Measurements from ENCODE around the gene TAF5. TPM values are rescaled to one million over a fixed set of nuclear protein-coding genes. Genes with fewer than 3 reads are reported as not detected.
A peak's percentile ranks its signal among the peaks of the same experiment; 100 is the strongest.

Gene TAF5
- total RNA-seq, 3 donors from 2014 or later (not counting 1 experiment from before 2014, with no cell fraction given) = 3.6 to 8.8 (median 6.3) TPM

- ATAC-seq (no peak), DNase-seq (no peak)
- no peaks in the 10 kb centered on the region for H3K27me3 Mint-ChIP-seq (ENCODE audit: low read depth in 2 of 2)
- Histone ChIP-seq H3K27ac (ENCODE audit: low read length) (peak overlapping the region; percentile 69), H3K4me1 (ENCODE audit: control insufficient read depth, insufficient read depth, low read length) (peaks cover 18% of the 10 kb centered on the region), H3K4me3 (ENCODE audit: low read length) (peak overlapping the region; percentile 67), H3K9me3 (ENCODE audit: control insufficient read depth, insufficient read depth, low read length) (no peaks in the 10 kb centered on the region), H3K36me3 (ENCODE audit: control insufficient read depth, insufficient read depth, low read length) (no peaks in the 10 kb centered on the region), H3K27me3 (ENCODE audit: control insufficient read depth, insufficient read depth, low read length) (no peaks in the 10 kb centered on the region)
- intact Hi-C loops (cut with micrococcal nuclease) = loop anchor here (1.0 to 10.0 kb wide), 4 partner anchors 17 to 723 kb away; partner anchors contain the start of genes ATP5MK, CNNM2, PCGF6 and PDCD11
- H3K36me3 Mint-ChIP-seq = no peaks in the 10 kb centered on the region
- H3K4me1 Mint-ChIP-seq = peaks cover 19 to 22% of the 10 kb centered on the region in 2 donors
- TF ChIP-seq CTCF (IDR thresholded peaks at IDR 0.05) = no peak
- H3K9me3 Mint-ChIP-seq = peaks cover 0 to 3% of the 10 kb centered on the region in 2 donors
- H3K4me3 Mint-ChIP-seq = peak overlapping the region; percentile 97
- WGBS (ENCODE audit: insufficient coverage) = 90% methylated on average over 3 of the region's 10 CpGs
- peak overlapping the region; percentile 89 to 95 for H3K27ac Mint-ChIP-seq
These were observed 396 bp upstream of the TAF5 start for GRCh38 chr10:103367379-103367781.

- no peaks in the 10 kb centered on the region for H3K9me3 Mint-ChIP-seq
- Histone ChIP-seq H3K4me1 (ENCODE audit: control insufficient read depth, insufficient read depth, low read length) (peaks cover 15% of the 10 kb centered on the region), H3K27me3 (ENCODE audit: control insufficient read depth, insufficient read depth, low read length) (no peaks in the 10 kb centered on the region), H3K27ac (ENCODE audit: low read length) (no peak overlapping the region), H3K36me3 (ENCODE audit: control insufficient read depth, insufficient read depth, low read length) (peaks cover 37% of the 10 kb centered on the region), H3K9me3 (ENCODE audit: control insufficient read depth, insufficient read depth, low read length) (no peaks in the 10 kb centered on the region), H3K4me3 (ENCODE audit: low read length) (no peak overlapping the region)
- H3K27ac Mint-ChIP-seq = peak overlapping the region in 1 of 2 donors; percentile 21
- H3K36me3 Mint-ChIP-seq = peaks cover 15% of the 10 kb centered on the region
- TF ChIP-seq CTCF (IDR thresholded peaks at IDR 0.05) = no peak
- whole genome bisulfite sequencing (ENCODE audit: insufficient coverage) = 79% methylated on average over 2 of the region's 3 CpGs
- no peak for ATAC-seq
- intact Hi-C loops (cut with micrococcal nuclease) = no loop called here
- H3K4me3 Mint-ChIP-seq = no peak overlapping the region
- DNase-seq = no peak
- H3K4me1 Mint-ChIP-seq = peaks cover 11 to 22% of the 10 kb centered on the region in 2 donors
- no peaks in the 10 kb centered on the region for H3K27me3 Mint-ChIP-seq (ENCODE audit: low read depth in 2 of 2)
These were observed 5.8 kb downstream of the TAF5 start for GRCh38 chr10:103373544-103373943.

- Histone ChIP-seq H3K4me3 (ENCODE audit: low read length) (no peak overlapping the region), H3K27ac (ENCODE audit: low read length) (no peak overlapping the region), H3K27me3 (ENCODE audit: control insufficient read depth, insufficient read depth, low read length) (no peaks in the 10 kb centered on the region), H3K9me3 (ENCODE audit: control insufficient read depth, insufficient read depth, low read length) (no peaks in the 10 kb centered on the region), H3K36me3 (ENCODE audit: control insufficient read depth, insufficient read depth, low read length) (peaks cover 37% of the 10 kb centered on the region), H3K4me1 (ENCODE audit: control insufficient read depth, insufficient read depth, low read length) (peaks cover 7% of the 10 kb centered on the region)
- intact Hi-C loops (cut with micrococcal nuclease) = no loop called here
- Mint-ChIP-seq H3K4me1 (peaks cover 11 to 20% of the 10 kb centered on the region in 2 donors), H3K27ac (no peak overlapping the region), H3K36me3 (peaks cover 15% of the 10 kb centered on the region), H3K9me3 (no peaks in the 10 kb centered on the region), H3K27me3 (ENCODE audit: low read depth in 2 of 2) (no peaks in the 10 kb centered on the region), H3K4me3 (no peak overlapping the region)
- 97% methylated on average over 4 of the region's 5 CpGs for WGBS (ENCODE audit: insufficient coverage)
- ATAC-seq (no peak), DNase-seq (no peak)
- no peak for TF ChIP-seq CTCF (IDR thresholded peaks at IDR 0.05)
These were observed 6.5 kb downstream of the TAF5 start for GRCh38 chr10:103374263-103374662.

- no peaks in the 10 kb centered on the region for H3K27me3 Mint-ChIP-seq (ENCODE audit: low read depth in 2 of 2)
- no peaks in the 10 kb centered on the region for H3K9me3 ChIP-seq (ENCODE audit: control insufficient read depth, insufficient read depth, low read length)
- H3K27me3 ChIP-seq (ENCODE audit: control insufficient read depth, insufficient read depth, low read length) = no peaks in the 10 kb centered on the region
- no peaks in the 10 kb centered on the region for H3K9me3 Mint-ChIP-seq
- no peak overlapping the region for H3K27ac ChIP-seq (ENCODE audit: low read length)
- no peaks in the 10 kb centered on the region for H3K4me1 ChIP-seq (ENCODE audit: control insufficient read depth, insufficient read depth, low read length)
- intact Hi-C loops (cut with micrococcal nuclease) = no loop called here
- H3K36me3 ChIP-seq (ENCODE audit: control insufficient read depth, insufficient read depth, low read length) = peaks cover 55% of the 10 kb centered on the region
- ATAC-seq (no peak), DNase-seq (no peak)
- H3K4me3 ChIP-seq (ENCODE audit: low read length) = no peak overlapping the region
- TF ChIP-seq CTCF (IDR thresholded peaks at IDR 0.05) = no peak
- no peak overlapping the region for H3K4me3 Mint-ChIP-seq
- no peak overlapping the region for H3K27ac Mint-ChIP-seq
- 89% methylated on average over 3 of the region's 5 CpGs for WGBS (ENCODE audit: insufficient coverage)
- H3K4me1 Mint-ChIP-seq = no peaks in the 10 kb centered on the region
- peaks cover 8% of the 10 kb centered on the region for H3K36me3 Mint-ChIP-seq
These were observed 15.0 kb downstream of the TAF5 start for GRCh38 chr10:103382769-103383168.

Data from natural killer cell (primary cell).